ENCODE measurements around the gene SOS1. TPM values are rescaled to one million over a fixed set of nuclear protein-coding genes. Genes with fewer than 3 reads are reported as not detected.

SOS1 gene
- total RNA-seq, 1 donor from 2014 or later, result 26.0 TPM

DNA sequence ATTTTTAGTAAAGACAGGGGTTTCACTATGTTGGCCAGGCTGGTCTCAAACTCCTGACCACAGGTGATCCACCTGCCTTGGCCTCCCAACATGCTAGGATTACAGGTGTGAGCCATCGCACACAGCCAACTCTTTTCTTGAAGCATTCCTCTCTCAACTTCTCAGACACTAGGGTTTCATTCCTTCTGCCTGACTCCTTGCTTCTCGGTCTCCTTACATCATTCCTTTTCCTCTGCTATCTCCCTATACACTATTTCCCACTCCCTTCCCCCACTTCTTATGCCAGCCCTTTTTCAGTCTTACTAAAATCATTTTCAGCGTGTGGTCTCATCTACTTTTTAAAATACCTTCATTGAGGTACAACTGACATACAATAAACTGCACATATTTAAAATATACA is 6.1 kb downstream of the SOS1 start:
- DNase-seq (no peak), ATAC-seq (no peak)
- intact Hi-C loops (cut with micrococcal nuclease), result loop anchor here (5.0 kb wide), 1 partner anchor 113 kb away; no protein-coding TSS in a partner anchor

DNA sequence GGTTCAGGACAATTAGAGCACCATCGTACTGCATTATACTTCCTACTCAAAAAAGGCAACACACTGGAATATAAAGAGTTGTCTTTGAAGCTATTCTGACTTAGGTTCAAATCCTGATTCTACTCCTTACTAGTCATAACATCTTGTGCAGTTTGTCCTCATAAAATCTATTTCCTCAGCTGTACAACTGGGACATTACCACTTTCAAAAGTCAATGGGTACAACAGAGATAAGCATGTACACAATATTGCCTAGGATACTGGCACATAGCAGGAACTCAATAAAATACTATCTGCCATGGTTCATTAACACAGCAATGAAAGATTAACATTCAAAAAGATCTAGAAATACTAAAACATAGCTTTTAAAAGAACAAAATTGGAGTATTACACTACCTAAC is 11.3 kb downstream of the SOS1 start:
- DNase-seq (no peak), ATAC-seq (no peak)
- intact Hi-C loops (cut with micrococcal nuclease), result no loop called here

DNA sequence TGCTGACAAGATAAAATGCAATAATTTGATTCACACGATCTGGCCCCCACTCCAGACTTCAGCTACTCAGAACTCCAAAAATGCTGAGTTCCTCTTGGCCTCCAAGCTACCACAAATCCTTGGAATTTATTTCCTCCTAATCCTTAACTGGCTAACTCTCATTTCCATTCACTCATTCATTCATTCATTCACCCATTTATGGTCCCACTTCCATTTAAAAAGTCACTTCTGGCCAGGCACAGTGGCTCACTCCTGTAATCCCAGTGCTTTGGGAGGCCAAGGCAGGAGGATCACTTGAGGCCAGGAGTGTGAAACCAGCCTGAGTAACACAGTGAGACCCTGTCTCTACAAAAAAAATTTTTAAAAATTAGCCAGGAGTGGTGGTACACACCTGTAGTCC is 12.5 kb downstream of the SOS1 start:
- ATAC-seq (no peak), DNase-seq (no peak)
- intact Hi-C loops (cut with micrococcal nuclease), result no loop called here

GRCh38 chr2:39107724-39108273 is 13.1 kb downstream of the SOS1 start:
- intact Hi-C loops (cut with micrococcal nuclease), result no loop called here
- DNase-seq (no peak), ATAC-seq (no peak)

GRCh38 chr2:39107156-39107555 is 13.7 kb downstream of the SOS1 start:
- peak; percentile 63 for ATAC-seq
- DNase-seq, result no peak
- intact Hi-C loops (cut with micrococcal nuclease), result no loop called here

DNA sequence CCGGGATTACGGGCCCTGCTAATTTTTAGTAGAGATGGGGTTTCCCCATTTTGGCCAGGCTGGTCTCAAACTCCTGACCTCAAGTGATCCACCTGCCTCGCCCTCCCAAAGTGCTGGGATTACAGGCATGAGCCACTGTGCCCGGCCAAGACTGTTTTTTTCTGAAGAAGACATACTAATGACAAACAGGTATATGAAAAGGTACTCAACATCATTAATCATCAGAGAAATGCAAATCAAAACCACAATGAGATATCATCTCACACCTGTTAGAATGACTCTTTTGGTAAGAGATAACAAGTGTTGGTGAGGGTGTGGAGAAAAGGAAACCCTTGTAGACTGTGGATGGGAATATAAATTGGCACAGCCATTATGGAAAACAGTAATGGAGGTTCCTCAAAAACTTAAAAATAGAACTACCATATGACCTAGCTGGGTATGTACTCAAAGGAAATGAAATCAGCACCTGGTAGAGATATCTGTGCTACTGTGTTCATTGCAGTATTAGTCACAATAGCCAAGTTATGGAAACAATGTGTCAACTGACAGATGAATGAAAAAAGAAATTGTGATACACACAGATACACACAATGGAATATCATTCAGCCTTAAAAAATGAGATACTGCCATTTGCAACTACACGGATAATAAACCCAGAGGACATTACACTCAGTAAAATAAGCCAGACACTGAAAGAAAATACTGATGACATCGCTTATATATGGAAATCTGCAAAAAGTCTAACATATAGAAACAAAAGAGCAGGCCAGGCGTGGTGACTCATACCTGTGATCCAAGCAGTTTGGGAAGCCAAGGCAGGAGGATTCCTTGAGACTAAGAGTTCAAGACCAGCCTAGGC is 20.8 kb downstream of the SOS1 start:
- intact Hi-C loops (cut with micrococcal nuclease), result no loop called here
- no peak for DNase-seq
- peak; percentile 75 for ATAC-seq

DNA sequence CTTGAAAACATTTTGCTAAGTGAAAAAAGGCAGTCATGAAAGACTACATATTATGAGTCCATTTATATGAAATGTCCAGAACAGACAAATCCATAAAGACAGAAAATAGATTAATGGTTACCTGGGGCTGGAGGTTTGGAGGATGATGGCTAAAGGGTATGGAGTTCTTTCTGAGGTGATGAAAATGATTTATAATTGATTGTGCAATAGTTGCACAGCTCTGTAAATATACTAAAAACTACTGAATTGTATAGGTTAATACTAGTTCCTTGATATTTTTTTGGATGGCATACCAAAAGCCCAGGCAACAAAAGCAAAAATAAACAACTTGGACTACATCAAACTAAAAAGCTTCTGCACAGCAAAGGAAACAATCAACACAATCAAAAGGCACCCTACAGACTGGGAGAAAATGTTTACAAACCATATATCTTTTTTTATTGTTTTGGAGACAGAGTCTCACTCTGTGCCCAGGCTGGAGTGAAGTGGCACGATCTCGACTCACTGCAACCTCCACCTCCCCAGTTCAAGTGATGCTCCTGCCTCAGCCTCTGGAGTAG is 21.5 kb downstream of the SOS1 start:
- intact Hi-C loops (cut with micrococcal nuclease), result no loop called here
- ATAC-seq (no peak), DNase-seq (no peak)

GRCh38 chr2:39095624-39096023 is 25.2 kb downstream of the SOS1 start:
- ATAC-seq (peak; percentile 41), DNase-seq (no peak)
- intact Hi-C loops (cut with micrococcal nuclease), result no loop called here

DNA sequence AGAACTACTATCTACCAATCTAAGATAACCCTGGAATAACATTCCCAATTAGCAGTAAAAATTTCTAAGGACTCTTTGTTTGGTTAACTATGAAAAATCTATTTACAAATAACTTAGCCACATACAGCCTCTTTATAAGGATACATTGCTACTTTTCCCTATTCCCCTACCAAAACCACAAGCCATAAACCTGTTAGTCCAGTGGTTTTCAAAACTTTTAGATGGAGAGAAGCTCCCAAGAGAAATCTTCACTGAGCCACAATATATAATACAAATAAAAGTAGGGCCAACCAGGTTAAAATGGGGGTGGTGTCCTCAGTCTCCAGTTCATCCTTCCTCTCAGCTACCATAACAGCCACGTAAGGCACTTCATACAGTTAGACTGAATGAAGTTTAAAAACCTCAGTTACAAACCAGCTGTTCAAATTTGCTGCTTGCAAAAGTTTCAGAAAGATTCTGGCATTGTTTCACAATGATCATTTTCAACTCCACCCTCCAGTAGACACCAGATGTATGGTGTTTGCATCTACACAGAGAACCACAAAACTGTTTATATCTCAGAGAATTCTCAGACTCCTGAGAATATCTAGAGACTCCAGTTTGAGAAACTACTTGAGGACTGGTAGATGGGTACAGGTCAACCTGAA is 26.0 kb downstream of the SOS1 start:
- intact Hi-C loops (cut with micrococcal nuclease), result no loop called here
- no peak for DNase-seq
- no peak for ATAC-seq

DNA sequence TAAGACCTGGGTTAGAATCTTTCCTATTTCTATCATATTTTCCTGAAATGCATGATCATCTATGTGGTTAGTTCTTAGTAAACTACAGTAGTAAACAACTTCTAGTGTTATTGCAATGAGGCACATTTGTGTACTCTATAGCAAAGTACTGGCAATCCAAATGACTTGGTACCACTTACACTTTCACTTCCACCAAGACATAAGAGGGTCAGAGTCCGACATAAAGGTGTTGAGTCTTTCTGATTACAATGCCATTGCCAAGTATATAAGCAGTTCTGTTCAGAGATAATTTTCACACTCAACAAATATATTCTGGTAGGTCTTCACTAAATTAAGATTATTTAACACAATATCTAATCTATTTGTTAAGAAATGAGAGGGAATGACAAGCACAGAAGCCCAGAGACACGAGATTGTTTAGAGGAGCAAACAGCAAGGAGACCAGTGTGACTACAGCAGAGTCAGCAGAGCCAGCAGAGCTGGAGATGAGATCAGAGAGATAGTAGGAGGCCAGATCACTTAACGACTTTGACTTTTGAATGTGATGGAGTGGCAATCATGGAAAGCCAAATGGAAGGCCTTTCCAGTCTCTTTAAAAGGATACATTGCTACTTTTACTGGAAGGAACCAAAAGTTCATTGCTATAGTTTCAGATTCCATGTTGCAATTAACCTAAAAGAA is 27.5 kb downstream of the SOS1 start:
- DNase-seq (no peak), ATAC-seq (no peak)
- intact Hi-C loops (cut with micrococcal nuclease), result no loop called here

DNA sequence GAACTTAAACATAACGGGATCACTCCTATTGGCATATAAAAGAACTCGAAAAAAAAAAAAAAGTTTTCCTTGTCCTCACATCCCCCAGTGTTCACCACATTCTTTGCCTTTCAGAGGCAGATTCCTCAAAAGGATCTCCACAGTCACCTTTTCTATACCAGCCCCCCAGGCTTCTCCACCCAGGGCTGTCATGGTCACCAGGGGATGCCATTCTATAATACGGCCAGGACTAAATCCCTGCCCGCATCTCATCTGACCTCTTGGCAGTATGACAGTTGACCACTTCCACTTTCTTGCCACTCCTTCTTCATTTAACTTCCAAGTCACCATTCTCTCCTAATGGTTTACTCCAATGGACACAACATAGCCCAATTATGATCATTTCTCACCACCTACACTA is 29.3 kb downstream of the SOS1 start:
- ATAC-seq (no peak), DNase-seq (no peak)
- intact Hi-C loops (cut with micrococcal nuclease), result no loop called here

DNA sequence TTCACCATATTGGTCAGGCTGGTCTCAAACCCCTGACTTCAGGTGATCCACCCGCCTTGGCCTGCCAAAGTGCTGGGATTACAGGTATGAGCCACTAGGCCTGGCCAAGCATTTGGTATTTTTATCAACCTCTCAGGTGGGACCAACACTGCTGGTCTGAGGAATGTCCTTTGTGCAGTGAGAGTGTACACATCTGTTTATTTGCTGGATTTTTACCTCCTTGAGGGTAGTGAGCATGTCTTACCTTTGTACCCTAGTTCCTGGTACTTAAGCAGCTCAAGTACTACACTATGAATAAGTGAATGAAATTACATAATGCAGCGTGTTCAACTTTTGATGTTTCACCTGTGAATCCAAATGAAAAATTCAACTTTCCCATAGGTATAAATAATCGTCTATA is 29.8 kb downstream of the SOS1 start:
- intact Hi-C loops (cut with micrococcal nuclease), result no loop called here
- DNase-seq (no peak), ATAC-seq (no peak)

- no peak for ATAC-seq
- no peak for DNase-seq
- intact Hi-C loops (cut with micrococcal nuclease), result no loop called here
Observed at GRCh38 chr2:39080152-39080551, 40.7 kb downstream of the SOS1 start.

GRCh38 chr2:39069890-39070465 is 50.9 kb downstream of the SOS1 start:
- no peak for DNase-seq
- no peak for ATAC-seq
- intact Hi-C loops (cut with micrococcal nuclease), result no loop called here

GRCh38 chr2:39069136-39069515 is 51.7 kb downstream of the SOS1 start:
- ATAC-seq (no peak), DNase-seq (no peak)
- intact Hi-C loops (cut with micrococcal nuclease), result no loop called here

DNA sequence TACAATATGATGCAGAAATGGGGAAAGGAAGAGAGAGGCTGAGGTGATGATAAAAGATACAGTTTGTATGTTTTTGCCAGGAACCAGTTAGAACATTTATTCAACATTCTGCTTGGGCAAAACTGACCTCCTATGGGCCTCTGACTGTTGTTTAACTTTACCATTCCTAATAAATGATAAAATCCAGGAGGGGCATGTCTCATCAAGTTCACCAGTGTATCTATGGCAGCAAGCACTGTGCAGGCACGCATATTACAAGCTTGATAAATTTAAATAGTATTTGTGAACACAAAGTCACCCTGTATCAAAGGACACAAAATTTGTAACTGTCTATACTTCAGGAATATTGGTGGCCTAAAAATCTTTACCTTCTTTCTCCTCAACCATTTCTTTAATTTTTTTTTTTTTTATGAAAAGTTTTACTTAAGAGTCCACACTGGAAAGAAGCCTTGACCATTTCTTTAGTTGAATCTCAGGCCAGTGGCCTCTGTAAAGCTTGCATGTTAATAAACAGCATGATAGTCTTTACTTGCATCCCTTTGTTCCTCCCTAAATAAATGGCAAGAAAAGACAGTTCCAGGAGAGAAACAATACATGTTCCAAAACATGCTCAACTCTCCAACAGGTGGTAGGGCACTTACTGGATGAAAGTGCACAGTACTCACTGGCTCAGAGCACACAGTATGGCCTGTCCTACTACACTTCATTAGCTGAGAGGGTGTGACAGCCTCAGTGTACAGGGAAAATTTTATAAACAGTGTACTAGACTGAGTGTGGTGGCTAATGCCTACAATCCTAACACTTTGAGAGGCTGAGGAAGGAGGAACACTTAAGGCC is 52.3 kb downstream of the SOS1 start:
- intact Hi-C loops (cut with micrococcal nuclease), result no loop called here
- DNase-seq, result no peak
- no peak for ATAC-seq

DNA sequence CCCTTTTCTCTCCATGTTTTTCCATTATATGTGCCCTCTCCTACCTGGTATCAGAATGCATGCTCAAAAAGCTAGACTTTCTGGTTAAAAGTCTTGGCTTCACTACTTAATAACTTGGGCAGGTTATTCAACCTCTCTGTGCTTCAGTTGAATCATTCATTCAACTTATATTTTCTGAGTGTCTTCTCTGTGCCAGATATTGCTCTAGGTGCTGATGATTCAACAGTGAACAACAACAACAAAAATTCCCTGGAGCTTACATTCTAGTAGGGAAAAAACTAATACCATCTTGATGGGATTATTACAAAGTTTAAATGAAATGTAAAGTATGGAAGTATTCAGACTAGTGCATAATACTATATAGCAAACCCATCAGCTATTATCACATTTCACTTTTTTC is 55.2 kb downstream of the SOS1 start:
- intact Hi-C loops (cut with micrococcal nuclease), result no loop called here
- no peak for ATAC-seq
- no peak for DNase-seq

- intact Hi-C loops (cut with micrococcal nuclease), result no loop called here
- DNase-seq (no peak), ATAC-seq (no peak)
Observed at GRCh38 chr2:39062320-39062719, 58.5 kb downstream of the SOS1 start.

DNA sequence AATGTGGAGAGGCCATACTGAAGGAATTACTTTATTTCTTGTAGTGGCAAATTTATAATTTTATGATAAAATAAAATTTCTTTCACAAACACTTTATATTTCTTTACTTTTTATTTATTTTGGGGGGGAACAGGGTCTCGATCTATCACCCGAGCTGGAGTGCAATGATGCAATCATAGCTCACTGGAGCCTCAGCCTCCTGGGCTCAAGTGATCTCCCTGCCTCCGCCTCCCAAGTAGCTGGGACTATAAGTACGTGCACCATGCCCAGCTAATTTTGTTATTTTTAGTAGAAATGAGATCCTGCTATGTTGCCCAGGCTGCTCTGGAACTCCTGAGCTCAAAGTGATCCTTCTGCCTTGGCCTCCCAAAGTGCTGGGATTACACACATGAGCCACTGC is 59.6 kb downstream of the SOS1 start:
- intact Hi-C loops (cut with micrococcal nuclease), result loop anchor here (2.0 kb wide), 1 partner anchor 166 kb away; no protein-coding TSS in a partner anchor
- ATAC-seq (no peak), DNase-seq (no peak)

Measured in left ventricle myocardium superior (tissue), 1 donor.